NCI-H2081 treated with DMSO at 0.1 percent for 48 hours (cell line): ENCODE results near the gene PRM2.

ENCODE experiments used
- DNase-seq: peaks from one replicate; lab custom pipeline; 2025; lab: John Stamatoyannopoulos, UW

PRM2 gene

GRCh38 chr16:11248133-11248532, 28.1 kb downstream of the PRM2 start:
- no peak for DNase-seq

GRCh38 chr16:11245988-11246387, 30.3 kb downstream of the PRM2 start:
- no peak for DNase-seq

- DNase-seq: no peak
Observed at GRCh38 chr16:11245222-11245737, 31.0 kb downstream of the PRM2 start.

- no peak for DNase-seq
Observed at GRCh38 chr16:11242658-11243057, 33.6 kb downstream of the PRM2 start.

GRCh38 chr16:11241480-11242204, 34.6 kb downstream of the PRM2 start:
- DNase-seq: no peak

GRCh38 chr16:11240636-11241473, 35.4 kb downstream of the PRM2 start:
- DNase-seq: no peak

GRCh38 chr16:11239644-11240632, 36.3 kb downstream of the PRM2 start:
- no peak for DNase-seq

- DNase-seq: no peak
Observed at GRCh38 chr16:11238272-11239202, 37.7 kb downstream of the PRM2 start.

- DNase-seq: no peak
Observed at GRCh38 chr16:11236461-11237254, 39.6 kb downstream of the PRM2 start.

GRCh38 chr16:11235703-11235991, 40.6 kb downstream of the PRM2 start:
- DNase-seq: no peak

- no peak for DNase-seq
Observed at GRCh38 chr16:11234884-11235702, 41.2 kb downstream of the PRM2 start.

GRCh38 chr16:11233727-11234376, 42.4 kb downstream of the PRM2 start:
- DNase-seq: no peak

- DNase-seq: no peak
Observed at GRCh38 chr16:11232852-11233726, 43.2 kb downstream of the PRM2 start.

GRCh38 chr16:11232302-11232851, 43.9 kb downstream of the PRM2 start:
- no peak for DNase-seq

- DNase-seq: no peak
Observed at GRCh38 chr16:11231367-11231970, 44.8 kb downstream of the PRM2 start.

GRCh38 chr16:11229906-11230305, 46.4 kb downstream of the PRM2 start:
- no peak for DNase-seq

- DNase-seq: no peak
Observed at GRCh38 chr16:11229432-11229831, 46.8 kb downstream of the PRM2 start.
